Adrenal gland (tissue), 19 donors: ENCODE results near the gene TPCN1. TPM values are rescaled to one million over a fixed set of nuclear protein-coding genes. Genes with fewer than 3 reads are reported as not detected.

ENCODE experiments used
- DNase-seq, 7 donors: peaks; one replicate each; pipeline ENCODE4 v3.0.0-alpha.2; 2019 to 2020
- H3K27ac ChIP-seq, 5 donors: fragments of 200-600 bp; sonication (generic) in 4 of 5; 1 replicate in 3 of 5; 2 replicates in 2 of 5; pipeline versions ENCODE4 v1.5.1 to v1.8.0; 2016 to 2020; ENCODE audit warnings: mild to moderate bottlenecking in 1 of 5
- H3K27me3 ChIP-seq: fragments of 200-600 bp; 2 replicates; pipeline ENCODE4 v1.8.0; 2021
- H3K36me3 ChIP-seq, 2 donors: fragments of 200-600 bp; replicated peaks in 1 of 2; 1 replicate in 1 of 2; 2 replicates in 1 of 2; pipeline versions ENCODE4 v1.5.1 to v1.8.0; 2018 to 2022
- H3K4me1 ChIP-seq, 2 donors: fragments of 200-600 bp; replicated peaks in 1 of 2; 1 replicate in 1 of 2; 2 replicates in 1 of 2; pipeline versions ENCODE4 v1.5.1 to v1.8.0; 2018 to 2021
- H3K4me3 ChIP-seq, 4 donors: fragments of 200-600 bp; sonication (generic) in 3 of 4; one replicate each; pipeline ENCODE4 v1.5.1; 2016 to 2018
- H3K9me3 ChIP-seq, 3 donors: fragments of 200-600 bp; sonication (generic) in 1 of 3; replicated peaks in 1 of 3; 1 replicate in 2 of 3; 2 replicates in 1 of 3; pipeline versions ENCODE4 v1.5.1 to v1.8.0; 2016 to 2021
- CTCF ChIP-seq, 6 experiments: fragments of 450-650 bp in 4 of 6; fragments of 200-600 bp in 2 of 6; sonication (generic) in 1 of 6; IDR thresholded peaks; 1 replicate in 5 of 6; 2 replicates in 1 of 6; pipeline versions ENCODE4 v1.5.1 to v1.8.0; 2016 to 2021; ENCODE audit warnings: antibody characterized with exemption in 6 of 6, mild to moderate bottlenecking in 2 of 6, moderate library complexity in 1 of 6
- POLR2A ChIP-seq, 2 donors: fragments of 450-650 bp; IDR thresholded peaks; one replicate each; pipeline ENCODE4 v1.6.1; 2017; ENCODE audit warnings: antibody characterized with exemption in 2 of 2, mild to moderate bottlenecking in 2 of 2, moderate library complexity in 1 of 2
- WGBS, 4 donors: extraction: QIAGEN DNeasy Blood & Tissue Kit in 2 of 4; methylation state at CpG; one replicate each; pipeline versions ENCODE4 v1.1.5 to v1.1.7; 2013 to 2017; 5-methylcytosine and 5-hydroxymethylcytosine counted together
- intact Hi-C, 2 donors: fragments of 100-400 bp; cut with DNase I; formaldehyde crosslinking; loops; one replicate each; pipeline versions ENCODE4 v1.14.1 to v1.15.0; 2022 to 2023
- long read RNA-seq, 10 donors: library from polyadenylated mRNA in 3 of 10; unstranded in 2 of 10; stranded (forward) in 1 of 10; transcript quantifications; one replicate each; pipeline ENCODE4 v2.0.0 and lab custom pipeline, GENCODE V29; 2021 to 2026
- polyA plus RNA-seq, 3 donors: library from polyadenylated mRNA; stranded (reverse); fragments of 200-250 nt in 2 of 3; fragments of 350-450 nt in 1 of 3; fragmentation: Illumina TruSeq in 1 of 3; extraction: RNeasy Lipid Tissue Mini Kit (QIAGEN cat#74804) in 1 of 3; gene quantifications; one replicate each; pipeline ENCODE4 v1.2.3, GENCODE V29; 2013 to 2014
- total RNA-seq, 9 donors: library from RNA; depleted of rRNA in 4 of 9; stranded (reverse); fragments of >200 nt in 4 of 9; fragments of 120-200 nt in 1 of 9; fragmentation: NEBNext Ultra II Directional in 1 of 9; extraction: Animal tissue kit (Norgen Biotek cat#: 25700) in 1 of 9; gene quantifications; one replicate each; pipeline versions ENCODE4 v1.1.0 to v1.2.4, GENCODE V29; 2013 to 2023
- donor health status: healthy with polysubstance abuse.
- donor health status: Bipolar disorder and iron deficiency.
- donor health status: DM: yes; HTN: yes; CAD: no.
- donor health status: DM: no; HTN: no; CAD: no.
- donor health status: DM: no; HTN: no; CAD: no.
- donor health status: DM: yes; HTN: yes; CAD: no.

Gene TPCN1
- total RNA-seq (100 to 1,000 TPM in 3 of 9 donors, 10 to 100 TPM in 6; 21.2 to 144 (median 81.2) TPM), polyA plus RNA-seq (100 to 1,000 TPM in 1 of 3 donors, 10 to 100 TPM in 2; 35.1 to 198 (median 80.6) TPM)
- long read RNA-seq, donor 1, result 0 reads
- long read RNA-seq, donor 2, full-length matches to known transcripts, result 3 of 3 reads
- long read RNA-seq, donor 2, partial matches to known transcripts, result 0 of 3 reads
- long read RNA-seq, donor 2, other reads (novel, unspliced or antisense), result 0 of 3 reads
- long read RNA-seq, donor 3, result 0 reads
- long read RNA-seq, donor 4, full-length matches to known transcripts, result 7 of 25 reads
- long read RNA-seq, donor 4, partial matches to known transcripts, result 2 of 25 reads
- long read RNA-seq, donor 4, other reads (novel, unspliced or antisense), result 16 of 25 reads
- long read RNA-seq, donor 5, full-length matches to known transcripts, result 39 of 129 reads
- long read RNA-seq, donor 5, partial matches to known transcripts, result 29 of 129 reads
- long read RNA-seq, donor 5, other reads (novel, unspliced or antisense), result 61 of 129 reads
- long read RNA-seq, donor 6, full-length matches to known transcripts, result 4 of 31 reads
- long read RNA-seq, donor 6, partial matches to known transcripts, result 9 of 31 reads
- long read RNA-seq, donor 6, other reads (novel, unspliced or antisense), result 18 of 31 reads
- long read RNA-seq, donor 7, partial matches to known transcripts, result 0 of 1 reads
- long read RNA-seq, donor 7, other reads (novel, unspliced or antisense), result 0 of 1 reads
- long read RNA-seq, donor 8, full-length matches to known transcripts, result 3 of 3 reads
- long read RNA-seq, donor 8, partial matches to known transcripts, result 0 of 3 reads
- long read RNA-seq, donor 8, other reads (novel, unspliced or antisense), result 0 of 3 reads
- long read RNA-seq, donor 9, partial matches to known transcripts, result 6 of 6 reads
- long read RNA-seq, donor 9, other reads (novel, unspliced or antisense), result 0 of 6 reads
- long read RNA-seq, donor 10, full-length matches to known transcripts, result 3 of 3 reads
- long read RNA-seq, donor 10, partial matches to known transcripts, result 0 of 3 reads
- long read RNA-seq, donor 10, other reads (novel, unspliced or antisense), result 0 of 3 reads

- H3K4me3 ChIP-seq, result peak within 1 kb of the TSS; percentile 47 to 79 (median 56)
- peak; percentile 99 to 100 (median 100) for DNase-seq
- intact Hi-C loops, result no loop called here
- peaks cover 30 to 44% of the 10 kb centered on the region in 2 donors for H3K4me1 ChIP-seq
- TF ChIP-seq CTCF (IDR thresholded peaks at IDR 0.05) (peak in 2 of 6 experiments; percentile 17 to 35), POLR2A (IDR thresholded peaks at IDR 0.05) (peak; percentile 98 to 100)
- H3K27me3 ChIP-seq, result no peaks in the 10 kb centered on the region
- H3K36me3 ChIP-seq, result no peaks in the 10 kb centered on the region
- 0 to 1% (median 0%) methylated on average over 31 to 67 of the region's 68 CpGs for WGBS, 4 donors
- H3K27ac ChIP-seq, result peak within 1 kb of the TSS; percentile 92 to 97 (median 94)
- no peaks in the 10 kb centered on the region for H3K9me3 ChIP-seq
Measured at GRCh38 chr12:113221181-113221996, at the start of gene TPCN1. TSS of gene TPCN1 (plus strand) at chr12:113221464. CDS start at chr12:113226853, 5,389 bp downstream.

GRCh38 chr12:113171543-113171942, 49.7 kb upstream of the TPCN1 start:
- Histone ChIP-seq H3K4me1 (peaks cover 0 to 4% of the 10 kb centered on the region in 2 donors), H3K9me3 (no peaks in the 10 kb centered on the region), H3K27me3 (no peaks in the 10 kb centered on the region), H3K36me3 (peaks cover 0 to 89% of the 10 kb centered on the region in 2 donors), H3K27ac (no peak overlapping the region), H3K4me3 (no peak overlapping the region)
- intact Hi-C loops, result loop anchor here in 1 of 2 donors (5.0 kb wide), 1 partner anchor 119 kb away; no protein-coding TSS in a partner anchor
- 93 to 97% (median 95%) methylated on average over 9 of the region's 9 CpGs for WGBS, 4 donors
- no peak for TF ChIP-seq CTCF (IDR thresholded peaks at IDR 0.05)
- no peak for TF ChIP-seq POLR2A (IDR thresholded peaks at IDR 0.05)
- no peak for DNase-seq

- no peak overlapping the region for H3K27ac ChIP-seq
- H3K9me3 ChIP-seq, result no peaks in the 10 kb centered on the region
- TF ChIP-seq CTCF (IDR thresholded peaks at IDR 0.05) (no peak), POLR2A (IDR thresholded peaks at IDR 0.05) (no peak)
- no peaks in the 10 kb centered on the region for H3K27me3 ChIP-seq
- DNase-seq, result no peak
- WGBS, 4 donors, result 88 to 95% (median 91%) methylated on average over 13 to 20 of the region's 20 CpGs
- intact Hi-C loops, result loop anchor here in 1 of 2 donors (5.0 kb wide), 1 partner anchor 120 kb away; no protein-coding TSS in a partner anchor
- peaks cover 0 to 91% of the 10 kb centered on the region in 2 donors for H3K36me3 ChIP-seq
- peaks cover 0 to 4% of the 10 kb centered on the region in 2 donors for H3K4me1 ChIP-seq
- H3K4me3 ChIP-seq, result no peak overlapping the region
Measured at GRCh38 chr12:113172185-113172584, 49.1 kb upstream of the TPCN1 start.
